Measurements from ENCODE around the gene PRKCA.

- no peak for TF ChIP-seq POLR2A (IDR thresholded peaks at IDR 0.05)
- TF ChIP-seq CTCF (IDR thresholded peaks at IDR 0.05), result no peak
These were observed 347.6 kb downstream of the PRKCA start for GRCh38 chr17:66649818-66650543.

All from prostate gland (tissue), 2 donors.